ENCODE data around the gene CWC27. TPM values are rescaled to one million over a fixed set of nuclear protein-coding genes. Genes with fewer than 3 reads are reported as not detected.

The CWC27 gene
- total RNA-seq, 1 donor from 2014 or later: 56.6 TPM

- DNase-seq (ENCODE audit: low spot score): no peak
Observed at GRCh38 chr5:64884541-64884940, 115.8 kb downstream of the CWC27 start.

DNA sequence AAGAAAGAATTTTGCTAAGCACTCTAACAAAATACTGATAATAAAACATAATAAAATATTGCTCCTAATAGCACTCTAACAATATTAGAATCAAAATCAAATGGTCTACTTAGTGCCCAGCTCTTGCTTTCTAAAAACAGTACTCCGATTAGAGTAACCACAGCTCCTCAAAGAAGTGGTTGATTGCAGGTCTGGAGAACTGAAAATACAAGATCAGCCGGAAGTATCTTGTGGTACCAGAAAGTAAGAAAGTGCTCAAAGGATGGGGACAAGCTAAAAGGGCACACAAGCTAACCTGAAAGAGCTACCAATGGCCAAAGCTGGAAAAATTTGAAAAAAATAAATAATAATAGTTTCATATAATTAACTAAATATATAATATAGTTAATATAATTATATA lies 119.2 kb downstream of the CWC27 start:
- Mint-ChIP-seq H3K4me1 (no peaks in the 10 kb centered on the region), H3K36me3 (peaks cover 2% of the 10 kb centered on the region), H3K27ac (no peak overlapping the region), H3K9me3 (no peaks in the 10 kb centered on the region), H3K4me3 (no peak overlapping the region), H3K27me3 (ENCODE audit: insufficient read depth, low read depth) (no peaks in the 10 kb centered on the region)
- no peaks in the 10 kb centered on the region for H3K36me3 ChIP-seq
- no peak overlapping the region for H3K27ac ChIP-seq
- TF ChIP-seq EZH2 (IDR thresholded peaks at IDR 0.05) (no peak), EZH2phosphoT487 (IDR thresholded peaks at IDR 0.05) (no peak), CTCF (IDR thresholded peaks at IDR 0.05) (no peak)
- no peak overlapping the region for H3K4me3 ChIP-seq
- no peak overlapping the region for H3K4me2 ChIP-seq
- DNase-seq (ENCODE audit: low spot score): no peak
- no peaks in the 10 kb centered on the region for H3K9me3 ChIP-seq (ENCODE audit: low read depth)
- no peaks in the 10 kb centered on the region for H4K20me1 ChIP-seq (ENCODE audit: low read depth)
- no peaks in the 10 kb centered on the region for H3K27me3 ChIP-seq
- H3K9ac ChIP-seq: no peak overlapping the region
- H3K4me1 ChIP-seq: no peaks in the 10 kb centered on the region
- no peaks in the 10 kb centered on the region for H3F3A ChIP-seq (ENCODE audit: low read depth)
- no peak overlapping the region for H2AFZ ChIP-seq (replicated peaks)
- H3K79me2 ChIP-seq (ENCODE audit: low read depth): no peaks in the 10 kb centered on the region

More at GRCh38 chr5:64884541-64884940, 115.8 kb downstream of the CWC27 start:
- no peak for TF ChIP-seq CTCF (IDR thresholded peaks at IDR 0.05)
- TF ChIP-seq EZH2phosphoT487 (IDR thresholded peaks at IDR 0.05): no peak
- no peak for TF ChIP-seq EZH2 (IDR thresholded peaks at IDR 0.05)
- H3K9me3 Mint-ChIP-seq: no peaks in the 10 kb centered on the region
- H3K9me3 ChIP-seq (ENCODE audit: low read depth): no peaks in the 10 kb centered on the region
- no peak overlapping the region for H3K4me2 ChIP-seq
- no peak overlapping the region for H2AFZ ChIP-seq (replicated peaks)
- H3K79me2 ChIP-seq (ENCODE audit: low read depth): no peaks in the 10 kb centered on the region
- no peak overlapping the region for H3K4me3 ChIP-seq
- no peaks in the 10 kb centered on the region for H3F3A ChIP-seq (ENCODE audit: low read depth)
- no peaks in the 10 kb centered on the region for H3K27me3 ChIP-seq
- H3K27me3 Mint-ChIP-seq (ENCODE audit: insufficient read depth, low read depth): no peaks in the 10 kb centered on the region
- H3K36me3 ChIP-seq: no peaks in the 10 kb centered on the region
- H3K27ac Mint-ChIP-seq: no peak overlapping the region
- no peaks in the 10 kb centered on the region for H3K36me3 Mint-ChIP-seq
- no peak overlapping the region for H3K27ac ChIP-seq
- H3K4me1 ChIP-seq: no peaks in the 10 kb centered on the region
- H3K4me3 Mint-ChIP-seq: no peak overlapping the region
- H3K9ac ChIP-seq: no peak overlapping the region
- H3K4me1 Mint-ChIP-seq: no peaks in the 10 kb centered on the region
- H4K20me1 ChIP-seq (ENCODE audit: low read depth): no peaks in the 10 kb centered on the region

DNA sequence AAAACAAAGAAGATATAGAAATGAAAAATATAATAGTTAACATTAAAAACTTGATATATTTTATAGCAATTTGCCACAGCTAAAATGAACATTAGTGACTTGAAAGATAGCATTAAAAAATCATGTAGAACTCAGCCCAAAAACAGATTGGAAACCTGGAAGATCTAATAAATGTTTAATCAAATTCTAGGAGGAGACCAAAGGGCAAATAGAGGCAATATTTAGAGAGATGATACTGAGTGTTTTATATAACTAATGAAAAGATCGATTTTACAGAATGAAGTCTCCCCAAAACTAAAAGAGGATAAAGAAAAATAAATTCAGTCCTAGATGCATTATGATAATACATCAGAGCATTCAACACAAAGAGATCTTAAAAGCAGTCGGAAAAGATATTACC lies 127.0 kb downstream of the CWC27 start:
- no peak overlapping the region for H3K27ac Mint-ChIP-seq
- no peaks in the 10 kb centered on the region for H3F3A ChIP-seq (ENCODE audit: low read depth)

More for the DNA sequence above, 127.0 kb downstream of the CWC27 start:
- Mint-ChIP-seq H3K9me3 (no peaks in the 10 kb centered on the region), H3K4me3 (no peak overlapping the region), H3K4me1 (no peaks in the 10 kb centered on the region), H3K27me3 (ENCODE audit: insufficient read depth, low read depth) (no peaks in the 10 kb centered on the region), H3K36me3 (peaks cover 4% of the 10 kb centered on the region)
- Histone ChIP-seq H3K4me1 (no peaks in the 10 kb centered on the region), H4K20me1 (ENCODE audit: low read depth) (no peaks in the 10 kb centered on the region), H3K4me2 (no peak overlapping the region), H3K79me2 (ENCODE audit: low read depth) (no peaks in the 10 kb centered on the region), H3K36me3 (no peaks in the 10 kb centered on the region), H3K27me3 (no peaks in the 10 kb centered on the region), H3K4me3 (no peak overlapping the region), H3K9ac (no peak overlapping the region), H3K27ac (no peak overlapping the region), H2AFZ (replicated peaks) (no peak overlapping the region), H3K9me3 (ENCODE audit: low read depth) (no peaks in the 10 kb centered on the region)
- TF ChIP-seq EZH2phosphoT487 (IDR thresholded peaks at IDR 0.05) (no peak), EZH2 (IDR thresholded peaks at IDR 0.05) (no peak), CTCF (IDR thresholded peaks at IDR 0.05) (no peak)
- DNase-seq (ENCODE audit: low spot score): no peak
